NCI-H2171 (cell line): ENCODE data around the gene GSX1.
"Not testable (repeated sequence)": the region's sequence is repeated elsewhere in the genome, so short reads cannot be mapped to it uniquely, and the experiment has no call there.

Source experiments
- DNase-seq: peaks from one replicate; lab custom pipeline; 2025; lab: John Stamatoyannopoulos, UW

GSX1 gene

DNA sequence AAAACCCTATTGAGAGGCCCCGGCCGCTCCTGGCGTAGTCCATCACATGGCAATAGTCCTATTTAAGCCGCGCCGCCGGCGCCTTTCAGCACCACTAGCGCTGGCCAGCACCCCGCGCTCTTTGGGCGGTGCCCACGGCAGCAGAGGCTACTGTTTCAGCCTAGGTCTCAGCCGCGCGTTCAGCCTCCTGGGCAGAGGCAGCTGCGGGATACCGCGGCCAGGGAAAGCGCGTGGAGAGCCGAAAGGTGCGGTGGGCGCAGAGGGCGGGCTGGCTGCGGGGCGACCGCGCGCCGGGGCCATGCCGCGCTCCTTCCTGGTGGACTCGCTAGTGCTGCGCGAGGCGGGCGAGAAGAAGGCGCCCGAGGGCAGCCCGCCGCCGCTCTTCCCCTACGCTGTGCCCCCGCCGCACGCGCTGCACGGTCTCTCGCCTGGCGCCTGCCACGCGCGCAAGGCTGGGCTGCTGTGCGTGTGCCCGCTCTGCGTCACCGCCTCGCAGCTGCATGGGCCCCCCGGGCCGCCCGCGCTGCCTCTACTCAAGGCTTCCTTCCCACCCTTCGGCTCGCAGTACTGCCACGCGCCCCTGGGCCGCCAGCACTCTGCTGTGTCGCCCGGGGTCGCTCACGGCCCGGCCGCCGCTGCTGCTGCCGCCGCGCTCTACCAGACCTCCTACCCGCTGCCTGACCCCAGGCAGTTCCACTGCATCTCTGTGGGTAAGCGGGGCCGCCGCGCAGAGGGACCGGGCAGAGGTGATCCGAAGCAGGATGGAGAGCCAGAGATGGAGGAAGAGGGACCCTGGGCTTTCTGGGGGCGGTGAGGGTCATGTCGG, at the start of gene GSX1:
TSS of gene GSX1 (plus strand) at position 91 of the 826 bp plus-strand sequence. CDS start at position 299, 208 bp downstream.
- no peak for DNase-seq

DNA sequence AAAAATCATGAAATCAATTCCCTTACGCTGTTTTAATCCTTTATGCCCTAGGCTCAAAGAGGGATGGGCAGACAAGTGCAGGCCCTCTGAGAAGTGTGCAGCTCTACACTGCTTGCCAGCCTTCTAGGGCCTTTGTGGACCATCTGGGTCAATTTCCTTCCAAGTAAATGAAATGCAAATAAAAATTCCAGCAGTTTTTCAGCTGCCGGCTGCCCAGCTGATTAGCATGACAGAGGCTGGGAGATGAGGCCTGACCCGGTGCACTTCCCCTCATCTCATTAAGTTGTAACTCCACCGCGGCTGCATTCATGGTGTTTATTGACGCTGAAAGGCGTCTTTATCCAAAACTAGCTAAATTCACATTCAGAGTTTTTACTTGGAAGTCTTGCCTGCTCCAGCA, 47.5 kb upstream of the GSX1 start:
- no peak for DNase-seq

DNA sequence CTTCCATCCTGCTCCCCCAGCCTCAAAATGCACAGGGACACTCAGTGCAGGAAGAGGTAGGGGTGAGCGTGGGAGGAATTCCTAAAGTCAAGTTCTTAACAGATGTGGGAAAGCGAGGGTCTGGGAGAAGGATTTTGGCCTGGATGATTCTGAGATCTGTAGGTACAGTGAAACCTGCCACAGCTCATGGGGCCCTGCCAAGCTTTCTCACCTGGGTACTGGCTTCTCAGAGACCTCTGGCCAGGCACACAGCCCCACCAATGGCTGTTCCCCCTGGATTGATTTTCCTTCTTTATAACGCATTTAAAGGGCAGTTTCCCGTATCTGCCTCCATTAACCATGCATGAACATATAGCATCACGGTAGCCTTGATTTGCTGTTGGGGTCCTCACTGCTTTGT, 47.0 kb upstream of the GSX1 start:
- no peak for DNase-seq

DNA sequence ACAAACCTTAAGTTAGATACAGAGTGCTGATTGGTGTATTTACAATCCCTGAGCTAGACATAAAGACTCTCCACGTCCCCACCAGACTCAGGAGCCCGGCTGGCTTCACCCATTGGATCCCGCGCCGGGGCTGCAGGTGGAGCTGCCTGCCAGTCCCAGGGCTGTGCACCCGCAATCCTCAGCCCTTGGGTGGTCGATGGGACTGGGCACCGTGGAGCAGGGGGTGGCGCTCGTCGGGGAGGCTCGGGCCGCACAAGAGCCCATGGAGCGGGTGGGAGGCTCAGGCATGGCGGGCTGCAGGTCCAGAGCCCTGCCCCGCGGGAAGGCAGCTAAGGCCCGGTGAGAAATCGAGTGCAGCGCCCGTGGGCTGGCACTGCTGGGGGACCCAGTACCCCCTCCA, 44.1 kb upstream of the GSX1 start:
- not testable (repeated sequence) for DNase-seq

DNA sequence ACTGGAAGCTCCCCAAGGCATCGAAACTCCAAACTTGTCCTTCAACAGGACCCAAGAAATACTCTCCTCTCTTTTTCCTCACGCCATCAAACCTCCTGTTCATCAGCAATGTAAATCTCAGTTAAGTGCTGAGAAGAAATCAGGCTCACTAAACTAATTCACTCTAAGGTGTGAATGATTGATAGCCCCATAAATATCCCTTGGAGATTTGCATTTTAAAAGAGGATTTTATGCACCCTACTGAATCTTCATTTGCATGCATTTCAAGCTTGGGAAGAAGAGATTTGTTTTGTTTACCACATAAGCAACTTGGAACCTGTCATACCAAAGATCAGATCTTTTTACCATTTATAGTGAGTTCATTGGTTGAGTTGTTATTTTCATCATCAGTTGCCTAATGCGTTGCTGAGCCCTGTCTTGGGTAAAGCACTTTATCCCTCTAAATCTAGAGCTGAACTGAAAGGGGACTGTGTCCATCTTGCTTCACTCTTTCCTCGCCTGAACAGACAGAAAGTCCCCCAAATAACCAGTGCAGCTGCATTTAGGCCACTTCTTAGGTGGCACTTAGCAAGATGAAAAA, 40.2 kb upstream of the GSX1 start:
- DNase-seq = no peak

DNA sequence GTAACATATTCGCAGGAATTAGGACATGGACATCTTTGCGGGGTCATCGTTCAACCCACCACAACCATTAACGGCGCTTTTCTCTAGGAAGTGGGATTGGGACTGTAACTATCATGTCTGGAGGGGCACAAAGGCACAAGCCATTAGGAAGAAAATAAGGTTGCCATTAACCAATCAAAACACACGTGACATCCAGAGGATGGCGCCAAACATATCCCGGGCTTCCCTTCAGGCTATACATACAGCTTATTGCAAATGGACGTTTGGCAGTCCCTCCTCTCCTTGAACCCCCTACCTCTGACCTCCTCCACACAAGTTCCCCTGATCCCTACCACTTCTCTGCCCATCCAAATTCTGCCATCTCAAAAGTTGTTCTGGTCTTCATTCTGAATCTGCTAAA, 26.6 kb upstream of the GSX1 start:
- no peak for DNase-seq

DNA sequence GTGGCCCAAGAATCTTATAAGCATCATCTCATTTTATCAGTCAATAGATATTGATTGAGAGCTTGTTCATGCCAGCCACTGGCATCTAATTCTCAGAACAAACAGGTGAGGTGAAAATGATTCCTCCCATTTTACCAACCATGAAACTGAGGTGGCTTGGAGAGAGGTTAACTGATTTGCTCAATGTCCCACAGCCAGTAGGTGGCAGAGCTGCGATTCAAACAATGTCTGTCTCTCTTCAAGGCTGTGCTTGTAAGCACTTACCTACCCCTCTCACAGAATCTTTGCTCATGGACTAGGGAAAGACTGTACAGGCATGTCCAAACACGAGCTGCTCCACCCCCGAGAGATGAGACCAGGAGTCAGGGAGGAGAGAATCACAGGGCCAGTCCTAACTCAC, 21.5 kb upstream of the GSX1 start:
- no peak for DNase-seq

DNA sequence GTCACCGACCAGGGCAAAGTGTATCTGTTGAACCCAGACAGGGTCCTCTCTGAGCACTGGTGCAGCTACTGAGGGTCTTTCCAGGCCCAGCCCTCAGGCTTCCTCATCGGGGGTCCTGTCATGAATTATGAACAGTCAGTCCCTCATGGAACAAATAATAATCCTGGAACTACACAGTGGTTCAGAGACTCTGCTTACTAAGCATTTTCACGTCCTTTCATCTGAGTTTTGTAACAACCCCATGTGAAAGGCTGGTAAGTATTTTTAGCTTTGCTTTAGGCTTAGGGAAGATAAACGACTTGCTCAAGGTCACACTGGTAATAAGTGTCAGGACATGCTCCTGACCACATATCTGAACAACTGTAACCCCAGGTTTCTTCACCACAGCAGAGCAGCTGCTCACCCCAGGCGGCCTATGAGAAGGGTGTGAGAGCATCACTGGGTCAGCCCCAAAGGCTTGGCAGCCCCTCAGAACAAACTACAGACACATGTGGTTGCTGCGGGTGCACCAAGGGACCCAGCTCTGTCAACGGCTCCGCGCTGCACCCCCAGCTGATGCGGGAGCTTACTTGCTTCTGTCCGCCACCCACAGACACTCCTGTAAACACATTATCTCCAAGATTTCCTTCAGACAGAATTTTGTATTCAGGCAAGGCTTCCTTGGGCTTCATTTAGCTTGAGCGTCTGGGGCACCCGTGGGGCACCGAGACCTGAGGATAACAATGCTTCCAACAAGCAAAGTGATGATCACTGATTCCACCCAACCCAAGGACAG, 19.4 kb upstream of the GSX1 start:
- no peak for DNase-seq

DNA sequence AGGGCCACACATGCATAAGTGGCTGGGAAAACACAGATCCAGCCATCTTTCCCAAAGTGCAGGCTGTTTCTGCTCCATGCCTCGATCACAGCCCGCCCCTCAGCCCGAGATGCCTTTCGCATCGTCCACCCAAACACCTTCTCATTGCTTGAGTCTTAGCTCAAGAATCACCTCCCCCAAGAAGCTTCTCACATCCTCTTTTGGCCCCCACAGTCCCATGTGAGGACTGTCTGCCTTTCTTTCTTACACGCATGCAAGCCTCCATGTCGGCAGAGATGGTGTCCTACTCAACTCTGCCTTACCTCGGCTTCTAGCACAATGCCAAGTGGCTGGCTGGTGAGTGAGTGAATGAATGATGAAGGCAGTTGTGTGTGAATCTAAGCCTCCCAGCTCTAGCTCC, 18.1 kb upstream of the GSX1 start:
- DNase-seq = no peak

DNA sequence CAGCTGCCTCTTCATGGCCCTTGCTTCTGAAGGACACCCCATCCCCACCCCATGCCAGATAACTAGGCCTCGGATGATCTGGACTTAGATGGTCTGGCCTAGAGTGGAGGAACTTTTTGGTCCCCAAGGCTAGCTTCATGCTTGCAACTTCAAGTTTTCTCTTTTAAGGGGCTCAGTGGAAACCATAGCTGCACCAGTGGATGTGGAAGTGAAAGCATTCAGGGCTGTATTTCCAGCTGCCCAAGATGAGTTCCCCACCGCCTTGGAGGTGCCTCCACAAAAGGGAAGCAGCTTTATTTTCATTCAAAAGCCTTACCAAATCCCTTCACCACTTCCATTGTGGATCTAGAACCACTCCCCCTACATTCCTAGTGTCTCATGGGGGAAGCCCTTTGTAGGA, 17.6 kb upstream of the GSX1 start:
- DNase-seq = no peak

DNA sequence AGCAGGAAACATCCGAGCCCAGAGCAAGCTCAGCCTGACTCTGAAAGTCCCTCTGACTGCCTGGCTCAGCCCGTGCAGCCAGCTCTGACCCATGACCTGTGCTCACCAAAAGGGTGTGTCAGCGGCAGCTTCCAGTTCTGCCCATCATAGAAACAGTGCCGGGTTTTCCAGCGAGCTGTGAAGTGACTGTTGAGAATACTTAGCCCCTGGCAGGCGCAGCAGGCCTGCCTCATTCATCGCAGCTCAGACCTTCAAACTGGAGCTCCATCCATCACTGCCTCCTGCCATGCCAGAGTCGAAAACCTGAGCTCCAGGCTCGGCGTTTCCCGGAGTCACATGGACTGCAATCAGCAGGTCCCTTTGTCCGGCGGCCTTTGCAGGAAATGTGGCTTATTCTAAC, 16.3 kb upstream of the GSX1 start:
- DNase-seq = no peak

DNA sequence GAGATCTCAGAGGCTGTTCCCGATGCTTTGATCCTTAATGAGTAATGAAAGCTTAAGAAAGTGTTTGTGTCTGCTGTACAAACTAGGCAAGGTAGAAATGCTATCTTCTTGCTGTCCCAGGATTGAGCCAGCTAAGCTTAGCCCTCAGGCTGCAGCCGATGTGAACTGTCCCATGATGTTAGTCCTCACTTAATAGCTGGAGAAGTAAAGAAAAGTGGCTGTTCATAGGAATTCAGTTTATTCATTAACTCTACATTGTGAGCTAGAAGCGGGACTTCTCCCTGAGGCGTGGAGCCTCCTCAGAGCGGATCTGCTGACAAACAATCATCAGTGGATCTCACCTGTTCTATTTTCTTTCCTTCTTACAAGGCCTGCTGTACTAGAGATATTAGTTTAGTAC, 10.1 kb upstream of the GSX1 start:
- DNase-seq = no peak

DNA sequence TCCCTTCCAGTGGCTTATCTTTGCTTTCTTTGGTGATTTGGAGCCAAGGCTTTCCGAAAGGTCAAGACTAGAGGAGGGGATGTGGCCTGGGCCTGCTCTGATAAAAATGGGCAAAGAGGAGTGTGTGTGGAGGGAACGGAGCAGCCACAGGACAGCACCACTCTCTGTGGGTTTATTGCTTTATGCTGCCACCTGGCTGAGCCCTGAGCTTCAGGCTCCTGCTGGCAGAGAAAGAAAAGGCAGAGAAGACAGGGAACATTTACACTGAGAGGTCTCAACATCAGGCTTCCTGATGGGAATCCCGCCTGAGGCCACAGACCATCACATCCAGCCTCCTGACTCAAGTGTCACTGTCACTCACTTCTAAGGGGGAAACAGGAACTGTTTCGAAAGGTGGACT, 9.2 kb upstream of the GSX1 start:
- no peak for DNase-seq

DNA sequence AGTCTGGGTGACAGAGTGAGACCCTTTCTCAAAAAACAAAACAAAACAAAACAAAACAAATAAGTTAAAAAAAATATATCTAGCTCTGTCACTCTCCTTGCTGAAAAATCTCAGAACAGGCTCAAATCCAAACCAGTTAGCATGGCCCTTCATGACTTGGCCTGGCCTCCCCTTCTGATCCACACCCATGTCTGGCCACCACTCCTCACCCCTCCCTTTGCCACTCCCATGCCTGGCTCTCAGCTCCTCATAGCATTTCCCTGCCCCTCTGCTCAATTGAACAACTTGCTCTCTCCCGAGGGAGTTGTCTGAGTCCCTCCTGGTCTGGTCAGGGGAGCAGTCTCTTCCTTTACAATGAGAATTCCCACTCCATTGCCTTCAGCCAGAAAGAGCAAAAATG, 4.0 kb upstream of the GSX1 start:
- DNase-seq = no peak

DNA sequence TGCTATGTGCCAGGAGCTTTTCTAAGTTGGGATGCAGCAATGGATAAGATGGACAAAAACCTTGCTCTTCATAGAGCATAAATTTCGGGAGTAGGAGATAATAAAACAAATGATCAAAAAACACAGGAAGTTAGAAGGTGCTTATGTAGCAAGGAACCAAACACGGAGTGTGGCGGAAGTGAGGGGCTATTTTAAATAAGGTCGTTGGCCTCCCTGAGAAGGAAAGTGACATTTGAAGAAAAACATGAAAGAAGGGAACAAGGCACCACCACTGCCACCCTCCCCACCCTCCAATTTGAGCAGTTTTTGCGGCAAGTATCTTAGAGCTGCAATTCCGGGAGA, 3.2 kb upstream of the GSX1 start:
- DNase-seq = no peak

DNA sequence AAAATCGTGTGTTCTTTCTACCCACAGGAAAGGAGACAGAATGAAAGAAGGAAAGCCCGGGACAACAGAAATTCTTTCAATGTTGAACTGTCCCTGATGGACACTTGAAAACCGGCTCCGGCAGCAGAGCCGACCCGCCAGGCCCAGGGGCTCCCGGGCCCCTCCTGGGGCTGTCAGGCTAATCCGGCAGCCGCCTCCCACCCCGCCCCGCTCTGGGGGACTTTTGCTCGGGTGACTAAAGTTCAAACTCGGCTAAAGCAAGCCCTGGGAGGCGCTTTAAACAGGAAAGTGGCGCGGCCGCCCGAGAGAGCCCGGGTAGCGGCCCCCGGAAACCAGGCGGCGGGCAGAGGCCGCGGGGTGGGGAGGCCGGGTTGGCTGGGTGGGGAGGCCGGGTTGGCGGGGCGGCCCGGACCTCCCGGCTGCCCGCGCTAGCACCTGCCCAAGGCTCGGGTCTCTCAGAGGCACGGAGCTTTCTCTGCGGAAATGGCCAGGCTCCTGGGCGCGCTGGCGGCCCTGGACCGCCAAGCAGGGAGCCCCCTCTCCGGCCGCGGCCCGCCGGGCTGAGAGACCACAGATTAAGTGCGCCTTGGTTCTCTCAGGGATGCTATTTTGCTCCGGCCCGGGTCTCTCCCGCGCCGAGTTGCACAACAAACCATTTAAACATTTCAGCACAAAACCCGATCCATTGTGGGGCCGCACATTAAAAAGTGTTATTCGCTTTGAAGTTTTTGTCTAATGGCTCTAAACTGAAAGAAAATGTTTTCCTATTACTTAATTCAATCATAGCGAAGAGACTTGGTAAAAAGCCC, 2.6 kb upstream of the GSX1 start:
- no peak for DNase-seq

DNA sequence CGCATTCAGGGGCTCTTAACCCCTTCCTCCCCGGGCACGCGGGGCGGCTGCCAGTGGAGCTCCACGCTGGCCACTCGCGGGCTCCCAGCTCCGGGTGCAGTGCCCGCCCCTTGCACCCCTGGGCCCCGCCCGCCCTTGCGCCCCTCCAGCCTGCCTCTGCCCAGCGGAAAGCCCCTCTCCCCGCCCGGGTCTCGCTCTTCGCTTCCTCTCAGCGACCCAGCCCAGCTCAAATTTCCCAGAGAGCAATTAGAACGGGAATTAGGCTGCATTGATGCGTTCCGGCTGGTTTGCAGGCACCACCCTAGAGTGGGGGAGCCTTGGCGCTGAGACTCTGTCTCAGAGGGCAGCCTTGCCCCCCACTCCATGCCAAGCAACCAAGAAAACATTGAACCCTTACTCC, 1.8 kb upstream of the GSX1 start:
- no peak for DNase-seq

DNA sequence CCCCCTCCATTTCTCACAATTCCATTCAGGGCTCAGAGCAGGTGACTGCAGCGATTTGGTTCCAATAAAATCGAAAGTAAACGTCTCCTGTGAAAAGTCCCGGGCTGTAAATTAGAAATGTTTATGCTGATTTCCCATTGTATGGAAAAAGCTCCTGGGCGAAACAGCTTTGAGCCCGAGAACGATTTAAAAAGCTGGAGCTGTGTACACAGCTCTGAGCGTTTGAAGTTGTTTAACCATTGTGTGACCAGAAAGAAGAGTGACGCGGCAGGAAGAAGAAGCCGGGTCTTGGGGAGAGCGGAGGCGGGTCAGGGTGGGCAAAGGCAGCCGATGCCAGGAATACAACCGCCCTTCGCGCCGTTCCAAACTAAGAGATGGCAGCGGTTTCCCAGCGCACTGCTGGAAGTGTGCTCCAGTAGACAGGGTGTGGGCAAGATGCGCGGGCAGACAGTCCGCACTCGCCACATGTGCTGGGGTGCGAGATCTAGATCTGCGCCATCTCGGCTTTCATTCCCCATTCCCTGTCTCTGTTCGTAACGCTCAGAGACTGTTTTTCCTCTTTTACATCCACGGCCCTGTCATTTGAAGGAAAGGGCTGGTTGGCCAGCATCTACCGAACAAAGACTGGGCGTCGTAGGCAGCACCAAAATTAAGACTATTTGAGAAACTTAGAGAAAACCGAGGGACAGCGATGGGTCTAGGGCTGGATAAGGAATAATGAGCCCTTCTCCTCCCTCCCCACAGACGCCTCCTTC, 960 bp upstream of the GSX1 start:
- DNase-seq = no peak

DNA sequence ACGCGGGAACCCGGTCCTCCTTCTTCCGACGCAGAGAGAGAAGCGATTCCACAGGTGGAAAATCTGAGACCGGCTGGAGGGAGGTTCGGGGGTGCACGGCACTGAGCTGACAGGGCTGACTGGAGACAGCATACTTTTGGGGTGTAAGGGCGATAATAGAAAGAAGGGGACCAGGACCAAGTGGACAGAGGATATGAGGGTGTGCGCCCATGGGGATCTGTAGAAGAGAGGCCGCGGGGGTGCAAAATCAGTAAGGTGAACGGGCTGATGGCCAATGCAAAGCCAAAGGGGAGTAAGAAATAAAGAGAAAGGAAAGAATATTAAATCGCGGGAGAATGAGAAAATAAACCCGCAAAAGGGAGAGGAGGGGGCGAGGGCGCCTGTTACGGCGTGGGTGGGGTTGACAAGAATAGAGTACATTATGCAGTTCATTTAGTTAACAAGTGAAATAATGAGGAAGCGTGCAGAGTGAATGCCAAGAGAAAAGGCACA, 336 bp upstream of the GSX1 start:
- no peak for DNase-seq

DNA sequence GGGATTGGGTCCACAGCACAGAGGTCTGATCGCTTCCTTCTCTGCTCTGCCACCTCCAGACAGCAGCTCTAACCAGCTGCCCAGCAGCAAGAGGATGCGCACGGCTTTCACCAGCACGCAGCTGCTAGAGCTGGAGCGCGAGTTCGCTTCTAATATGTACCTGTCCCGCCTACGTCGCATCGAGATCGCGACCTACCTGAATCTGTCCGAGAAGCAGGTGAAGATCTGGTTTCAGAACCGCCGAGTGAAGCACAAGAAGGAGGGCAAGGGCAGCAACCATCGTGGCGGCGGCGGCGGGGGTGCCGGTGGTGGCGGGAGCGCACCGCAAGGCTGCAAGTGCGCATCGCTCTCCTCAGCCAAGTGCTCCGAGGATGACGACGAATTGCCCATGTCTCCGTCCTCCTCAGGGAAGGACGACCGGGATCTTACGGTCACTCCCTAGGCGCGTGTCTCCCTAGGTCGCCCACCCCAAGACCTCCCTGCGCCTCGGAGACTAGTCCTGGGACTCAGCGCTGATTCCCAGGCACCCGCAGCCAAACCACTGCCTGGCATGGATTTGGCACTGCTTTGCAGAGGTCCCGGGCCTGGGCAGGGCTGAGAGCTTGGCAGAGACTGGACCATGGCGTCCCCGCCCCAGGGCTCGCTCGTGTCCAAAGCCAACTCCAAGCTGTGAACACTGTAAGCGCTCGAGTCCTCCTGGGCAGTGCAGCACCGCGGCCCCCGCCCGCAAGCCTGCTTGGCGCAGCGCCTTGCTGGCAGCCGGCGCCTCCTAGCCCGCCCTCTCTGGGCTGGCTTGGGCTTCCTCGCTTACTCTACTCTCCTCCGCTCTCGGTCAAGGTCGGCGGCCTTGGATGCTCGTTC, 1.5 kb downstream of the GSX1 start:
- no peak for DNase-seq

DNA sequence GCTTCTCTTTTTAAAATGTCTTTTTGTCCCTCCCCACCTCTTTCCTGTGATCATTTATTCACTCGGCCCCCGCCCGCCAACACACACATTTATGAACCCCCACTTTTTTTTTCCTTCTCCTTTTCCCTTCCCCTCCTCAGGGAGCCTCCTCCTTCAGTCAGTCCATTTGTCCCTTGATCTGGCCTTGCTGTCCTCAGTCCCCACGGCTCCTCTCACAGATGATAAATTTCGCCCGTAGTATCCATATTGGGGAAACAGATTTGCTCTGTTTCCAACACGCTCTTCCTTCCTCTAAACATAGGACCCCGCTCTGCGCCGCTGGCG, 2.0 kb downstream of the GSX1 start:
- no peak for DNase-seq
